GM10248 (cell line): ENCODE measurements around the gene FYB1.
"Not testable (repeated sequence)": the region's sequence is repeated elsewhere in the genome, so short reads cannot be mapped to it uniquely, and the experiment has no call there.

ENCODE experiments used
- CTCF ChIA-PET: fragments of 300-600 bp; sonication (Branson Sonifier 250); formaldehyde crosslinking; extraction: SDS; loops from one replicate; lab custom pipeline; 2021; ENCODE audit warnings: antibody characterized with exemption; lab: Yijun Ruan, JAX
- POLR2A ChIA-PET: fragments of 350-650 bp; sonication (Branson Sonifier 250); formaldehyde crosslinking; extraction: SDS; loops from one replicate; lab custom pipeline; 2020; ENCODE audit warnings: antibody characterized with exemption; lab: Yijun Ruan, JAX
- DNase-seq: peaks from one replicate; pipeline ENCODE4 v3.0.0; 2012; ENCODE audit errors: extremely low spot score
- TF ChIP-seq, protein P1 (sequence below): IDR thresholded peaks from 2 replicates; pipeline ENCODE4 v1.5.1; 2012; ENCODE audit warnings: mild to moderate bottlenecking, low read depth; ENCODE audit errors: extremely low read depth, missing control alignments, control extremely low read depth

FYB1 gene

GRCh38 chr5:39223565-39224156, 4.3 kb upstream of the FYB1 start:
- TF ChIP-seq, protein P1, sequence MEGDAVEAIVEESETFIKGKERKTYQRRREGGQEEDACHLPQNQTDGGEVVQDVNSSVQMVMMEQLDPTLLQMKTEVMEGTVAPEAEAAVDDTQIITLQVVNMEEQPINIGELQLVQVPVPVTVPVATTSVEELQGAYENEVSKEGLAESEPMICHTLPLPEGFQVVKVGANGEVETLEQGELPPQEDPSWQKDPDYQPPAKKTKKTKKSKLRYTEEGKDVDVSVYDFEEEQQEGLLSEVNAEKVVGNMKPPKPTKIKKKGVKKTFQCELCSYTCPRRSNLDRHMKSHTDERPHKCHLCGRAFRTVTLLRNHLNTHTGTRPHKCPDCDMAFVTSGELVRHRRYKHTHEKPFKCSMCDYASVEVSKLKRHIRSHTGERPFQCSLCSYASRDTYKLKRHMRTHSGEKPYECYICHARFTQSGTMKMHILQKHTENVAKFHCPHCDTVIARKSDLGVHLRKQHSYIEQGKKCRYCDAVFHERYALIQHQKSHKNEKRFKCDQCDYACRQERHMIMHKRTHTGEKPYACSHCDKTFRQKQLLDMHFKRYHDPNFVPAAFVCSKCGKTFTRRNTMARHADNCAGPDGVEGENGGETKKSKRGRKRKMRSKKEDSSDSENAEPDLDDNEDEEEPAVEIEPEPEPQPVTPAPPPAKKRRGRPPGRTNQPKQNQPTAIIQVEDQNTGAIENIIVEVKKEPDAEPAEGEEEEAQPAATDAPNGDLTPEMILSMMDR = no peak
- CTCF ChIA-PET = interaction anchor here (1.1 to 3.3 kb wide), 2 partner anchors 59 to 60 kb away, joined by 3 to 25 read pairs; no protein-coding TSS in a partner anchor
- DNase-seq = no peak
- POLR2A ChIA-PET = no interaction called here

DNA sequence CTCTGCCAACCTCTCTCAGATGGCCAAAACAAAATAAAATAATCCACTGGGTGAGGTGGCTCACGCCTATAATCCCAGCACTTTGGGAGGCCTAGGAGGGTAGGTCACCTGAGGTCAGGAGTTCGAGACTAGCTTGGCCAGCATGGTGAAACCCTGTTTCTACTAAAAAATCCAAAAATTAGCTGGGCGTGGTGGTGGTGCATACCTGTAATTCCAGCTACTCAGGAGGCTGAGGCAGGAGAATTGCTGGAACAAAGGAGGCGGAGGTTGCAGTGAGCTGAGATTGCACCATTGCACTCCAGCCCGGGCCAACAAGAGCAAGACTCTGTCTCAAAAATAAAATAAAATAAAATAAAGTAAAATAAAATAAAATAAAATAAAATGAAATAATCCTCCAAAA, 2.3 kb upstream of the FYB1 start:
- CTCF ChIA-PET = interaction anchor here (1.8 to 3.3 kb wide), 2 partner anchors 10 to 61 kb away, joined by 5 to 25 read pairs; no protein-coding TSS in a partner anchor
- POLR2A ChIA-PET = not testable (repeated sequence)

DNA sequence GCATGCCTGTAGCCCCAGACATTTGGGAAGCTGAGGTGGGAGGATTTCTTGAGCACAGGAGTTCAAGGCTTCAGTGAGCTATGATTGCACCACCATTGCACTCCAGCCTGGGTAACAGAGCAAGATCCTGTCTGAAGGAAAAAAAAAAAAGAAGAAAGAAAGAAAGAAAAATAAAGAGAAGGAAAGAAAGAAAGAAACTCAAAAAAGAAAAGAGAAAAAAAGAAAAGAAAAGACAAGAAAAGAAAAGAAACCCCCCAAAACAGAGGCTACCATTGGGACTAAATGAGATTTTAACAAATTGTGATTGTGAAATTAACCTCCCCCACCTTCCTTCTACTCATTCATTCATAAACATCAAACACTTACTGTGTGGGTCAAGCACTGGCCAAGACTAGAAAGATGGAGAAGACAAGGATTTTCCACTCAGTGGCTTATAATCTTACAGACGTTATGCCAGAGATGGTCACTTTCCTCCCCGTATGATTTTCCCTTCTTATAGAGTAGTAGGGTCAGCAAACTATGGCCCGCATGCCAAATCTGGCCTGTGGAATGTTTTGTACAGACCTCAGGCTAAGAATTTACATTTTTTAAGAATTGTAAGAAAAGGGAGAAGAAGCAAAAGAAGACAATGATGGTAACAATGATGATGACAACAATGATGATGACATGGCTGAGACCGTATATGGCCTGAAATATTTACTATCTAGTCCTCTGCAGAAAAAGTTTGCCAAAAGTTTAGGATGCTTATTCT, 1.1 kb upstream of the FYB1 start:
- TF ChIP-seq, protein P1 = no peak
- ChIA-PET CTCF (interaction anchor here (1.2 to 4.6 kb wide), 7 partner anchors 10 to 65 kb away, joined by 3 to 106 read pairs (median 5); no protein-coding TSS in a partner anchor), POLR2A (no interaction called here)
- DNase-seq = no peak

More for the DNA sequence above, 2.3 kb upstream of the FYB1 start:
- not testable (repeated sequence) for DNase-seq

- ChIA-PET CTCF (interaction anchor here (0.6 to 4.6 kb wide), 39 partner anchors 8 to 777 kb away, joined by 3 to 106 read pairs (median 7); no protein-coding TSS in a partner anchor), POLR2A (no interaction called here)
- DNase-seq = no peak
- TF ChIP-seq, protein P1 = no peak
These were observed 621 bp downstream of the FYB1 start for GRCh38 chr5:39218482-39219402.

DNA sequence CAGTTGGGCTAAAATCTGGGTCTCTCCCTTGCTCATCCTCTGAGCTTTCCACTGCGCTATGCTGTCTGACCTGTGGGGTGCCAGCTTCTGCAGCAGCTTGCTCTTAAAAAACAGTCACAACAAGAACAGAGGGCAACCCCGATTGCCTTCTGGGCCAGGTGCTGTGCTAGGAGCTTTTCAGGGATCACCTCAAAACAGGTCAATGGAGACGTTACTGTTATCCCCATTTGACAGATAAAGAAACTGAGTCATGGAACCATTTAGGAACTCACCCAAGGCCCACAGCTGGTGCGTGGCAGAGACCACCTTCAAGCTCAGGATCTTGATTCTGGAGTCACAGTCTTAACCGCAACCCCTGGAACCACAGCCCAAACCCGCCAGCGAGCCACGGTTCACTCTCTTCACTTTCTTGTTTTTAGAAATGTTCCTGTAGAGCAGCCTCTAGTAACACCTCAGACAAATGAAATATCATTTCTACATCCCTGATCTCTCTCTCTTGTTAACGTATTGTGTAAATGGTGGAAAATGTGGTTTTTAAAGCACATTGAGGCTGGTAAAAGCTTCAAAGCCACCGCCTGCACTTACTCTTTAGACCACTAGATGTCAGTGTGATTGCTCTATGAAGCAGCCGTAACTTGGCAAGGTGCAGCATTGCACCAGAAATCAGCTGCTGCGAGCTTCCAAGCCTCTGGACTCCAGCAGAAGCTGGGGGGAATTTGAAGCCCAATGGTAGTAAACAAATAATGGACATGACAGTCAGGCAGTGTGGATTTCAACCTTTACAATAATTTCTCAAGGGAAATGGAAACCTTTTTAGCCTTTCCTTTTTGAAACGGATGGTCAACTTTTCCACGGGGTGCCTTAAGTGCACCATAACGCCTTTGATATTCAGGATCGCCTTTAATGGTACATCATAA, 1.7 kb downstream of the FYB1 start:
- ChIA-PET CTCF (interaction anchor here (0.6 to 4.6 kb wide), 53 partner anchors 8 to 776 kb away, joined by 3 to 106 read pairs (median 6); no protein-coding TSS in a partner anchor), POLR2A (no interaction called here)
- DNase-seq = peak; percentile 65
- TF ChIP-seq, protein P1 = peak; percentile 95

- CTCF ChIA-PET = interaction anchor here (0.8 to 4.6 kb wide), 33 partner anchors 10 to 775 kb away, joined by 3 to 106 read pairs (median 7); no protein-coding TSS in a partner anchor
- no peak for DNase-seq
- TF ChIP-seq, protein P1 = no peak
- POLR2A ChIA-PET = no interaction called here
These were observed 2.7 kb downstream of the FYB1 start for GRCh38 chr5:39216631-39217030.
